ENCODE results near the gene LRBA.

LRBA gene

DNA sequence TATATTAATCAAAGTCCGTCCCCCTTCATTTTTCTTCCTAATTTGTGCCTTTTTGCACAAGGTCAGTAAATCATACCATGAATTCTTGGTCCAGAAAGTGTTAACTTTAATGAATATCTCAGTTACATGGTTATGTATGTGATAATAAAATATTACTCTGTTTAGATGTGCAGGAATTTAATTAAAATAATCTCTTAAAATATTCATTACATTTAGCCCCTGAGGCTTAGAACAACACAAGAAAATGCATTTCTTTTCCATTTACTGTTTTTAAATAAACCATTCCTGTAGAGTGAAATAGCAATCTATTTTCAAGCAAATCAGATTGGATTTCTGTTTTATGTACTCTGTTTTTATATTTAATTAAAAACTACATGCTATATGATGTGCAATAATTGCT is 415.5 kb downstream of the LRBA start:
- DNase-seq (ENCODE audit: low read depth): no peak
- H3K4me3 ChIP-seq (ENCODE audit: low read length): no peak overlapping the region
- TF ChIP-seq, protein P1, sequence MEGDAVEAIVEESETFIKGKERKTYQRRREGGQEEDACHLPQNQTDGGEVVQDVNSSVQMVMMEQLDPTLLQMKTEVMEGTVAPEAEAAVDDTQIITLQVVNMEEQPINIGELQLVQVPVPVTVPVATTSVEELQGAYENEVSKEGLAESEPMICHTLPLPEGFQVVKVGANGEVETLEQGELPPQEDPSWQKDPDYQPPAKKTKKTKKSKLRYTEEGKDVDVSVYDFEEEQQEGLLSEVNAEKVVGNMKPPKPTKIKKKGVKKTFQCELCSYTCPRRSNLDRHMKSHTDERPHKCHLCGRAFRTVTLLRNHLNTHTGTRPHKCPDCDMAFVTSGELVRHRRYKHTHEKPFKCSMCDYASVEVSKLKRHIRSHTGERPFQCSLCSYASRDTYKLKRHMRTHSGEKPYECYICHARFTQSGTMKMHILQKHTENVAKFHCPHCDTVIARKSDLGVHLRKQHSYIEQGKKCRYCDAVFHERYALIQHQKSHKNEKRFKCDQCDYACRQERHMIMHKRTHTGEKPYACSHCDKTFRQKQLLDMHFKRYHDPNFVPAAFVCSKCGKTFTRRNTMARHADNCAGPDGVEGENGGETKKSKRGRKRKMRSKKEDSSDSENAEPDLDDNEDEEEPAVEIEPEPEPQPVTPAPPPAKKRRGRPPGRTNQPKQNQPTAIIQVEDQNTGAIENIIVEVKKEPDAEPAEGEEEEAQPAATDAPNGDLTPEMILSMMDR (conservative IDR thresholded peaks at IDR 0.05; ENCODE audit: low read length): no peak

DNA sequence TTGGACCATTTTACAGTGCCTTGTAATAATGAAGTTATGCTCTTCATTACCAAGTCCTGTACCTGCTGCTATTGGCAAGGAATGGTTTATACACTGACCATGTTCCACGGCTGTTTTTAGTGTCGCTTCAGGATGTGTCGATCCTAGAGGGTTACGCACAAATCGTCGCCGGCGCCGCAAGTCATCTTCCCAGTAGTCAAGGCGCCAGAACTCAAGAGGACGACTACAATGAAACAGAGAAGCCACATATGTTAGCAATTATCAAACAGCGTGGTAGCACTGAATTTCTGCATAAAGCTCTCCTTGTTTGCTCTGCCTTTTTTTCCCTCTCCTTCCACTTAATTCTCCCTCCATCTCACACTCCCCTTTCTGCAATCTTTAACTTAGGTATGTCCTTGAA is 416.2 kb downstream of the LRBA start:
- TF ChIP-seq, protein P1 (conservative IDR thresholded peaks at IDR 0.05; ENCODE audit: low read length): no peak
- no peak for DNase-seq (ENCODE audit: low read depth)
- no peak overlapping the region for H3K4me3 ChIP-seq (ENCODE audit: low read length)

DNA sequence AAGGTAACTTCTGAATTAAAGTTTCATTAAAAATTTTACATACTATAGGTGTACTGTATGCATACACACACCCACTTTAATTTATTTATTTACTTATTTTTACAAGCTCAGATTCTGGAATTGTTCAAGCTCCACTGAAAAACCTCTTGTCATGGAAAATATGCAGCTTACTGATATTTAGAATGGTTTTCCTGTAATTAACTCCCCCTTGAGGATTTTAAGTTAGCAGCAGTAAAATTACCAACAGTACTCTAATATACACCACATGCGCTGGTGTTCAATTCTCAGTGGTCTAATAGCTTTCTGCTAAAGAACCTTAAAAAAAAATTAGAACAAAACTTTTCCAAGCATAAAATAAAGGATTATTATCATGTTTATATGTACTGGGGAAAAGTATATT is 421.1 kb downstream of the LRBA start:
- peak; percentile 35 for DNase-seq (ENCODE audit: low read depth)
- TF ChIP-seq, protein P1 (conservative IDR thresholded peaks at IDR 0.05; ENCODE audit: low read length): peak; percentile 56
- H3K4me3 ChIP-seq (ENCODE audit: low read length): no peak overlapping the region

DNA sequence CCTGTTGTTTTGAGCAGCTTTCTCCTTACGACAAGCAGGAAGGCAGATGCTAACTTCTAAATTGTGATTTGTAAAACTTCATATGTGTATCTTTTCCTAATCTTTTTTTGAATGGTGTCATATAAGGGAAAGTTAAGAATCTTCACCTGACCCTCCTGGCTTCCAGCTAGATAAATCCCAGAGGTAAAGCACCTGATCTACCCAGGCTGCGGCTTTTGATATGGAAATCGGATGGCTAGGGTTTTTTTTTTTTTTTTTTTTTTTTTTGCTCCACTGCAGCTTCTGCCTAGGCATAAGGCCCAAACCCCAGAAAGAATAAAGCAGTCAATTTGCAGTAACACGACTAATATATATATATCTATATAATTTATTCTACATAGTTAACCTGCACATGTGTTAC is 423.2 kb downstream of the LRBA start:
- TF ChIP-seq, protein P1 (conservative IDR thresholded peaks at IDR 0.05; ENCODE audit: low read length): no peak
- no peak overlapping the region for H3K4me3 ChIP-seq (ENCODE audit: low read length)
- DNase-seq (ENCODE audit: low read depth): no peak

DNA sequence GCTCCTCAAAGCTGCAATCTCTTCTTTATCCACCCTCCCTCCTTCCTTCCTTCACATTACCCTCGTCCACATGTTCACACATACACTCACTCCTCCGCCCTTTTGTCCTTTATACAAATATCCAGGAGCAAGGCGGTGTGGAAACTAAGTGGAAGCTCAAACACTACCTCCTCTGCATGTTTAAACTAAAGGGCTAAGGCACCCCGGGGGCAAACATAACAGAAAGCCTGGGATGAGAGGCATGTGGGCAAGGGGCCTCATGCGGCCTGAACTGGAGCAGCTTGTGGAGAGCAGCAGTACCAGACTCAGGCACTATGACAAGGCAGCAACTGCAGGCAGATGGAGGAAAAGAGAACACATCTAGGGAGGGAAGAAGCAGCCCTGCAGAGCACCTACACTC is 423.7 kb downstream of the LRBA start:
- TF ChIP-seq, protein P1 (conservative IDR thresholded peaks at IDR 0.05; ENCODE audit: low read length): no peak
- H3K4me3 ChIP-seq (ENCODE audit: low read length): no peak overlapping the region
- DNase-seq (ENCODE audit: low read depth): no peak

DNA sequence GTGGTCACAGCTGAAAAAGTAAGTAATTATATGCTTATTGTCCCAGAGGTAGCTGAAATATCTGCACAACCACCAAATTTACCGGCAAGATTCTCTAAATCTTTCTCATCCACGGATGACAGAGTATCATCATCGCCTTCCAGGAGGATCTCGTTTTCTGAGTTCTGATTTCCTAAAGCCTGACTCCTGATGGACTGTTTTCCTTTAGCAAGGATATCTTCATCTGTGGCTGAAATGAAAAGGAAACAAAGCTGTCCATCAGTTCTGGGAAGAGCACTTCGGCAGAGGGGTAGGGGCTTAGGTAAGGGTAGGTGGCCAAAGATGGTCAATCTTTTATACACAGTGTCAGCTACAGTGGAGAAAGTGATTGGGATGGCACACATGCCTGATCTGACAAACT is 424.5 kb downstream of the LRBA start:
- TF ChIP-seq, protein P1 (conservative IDR thresholded peaks at IDR 0.05; ENCODE audit: low read length): no peak
- H3K4me3 ChIP-seq (ENCODE audit: low read length): no peak overlapping the region
- no peak for DNase-seq (ENCODE audit: low read depth)

DNA sequence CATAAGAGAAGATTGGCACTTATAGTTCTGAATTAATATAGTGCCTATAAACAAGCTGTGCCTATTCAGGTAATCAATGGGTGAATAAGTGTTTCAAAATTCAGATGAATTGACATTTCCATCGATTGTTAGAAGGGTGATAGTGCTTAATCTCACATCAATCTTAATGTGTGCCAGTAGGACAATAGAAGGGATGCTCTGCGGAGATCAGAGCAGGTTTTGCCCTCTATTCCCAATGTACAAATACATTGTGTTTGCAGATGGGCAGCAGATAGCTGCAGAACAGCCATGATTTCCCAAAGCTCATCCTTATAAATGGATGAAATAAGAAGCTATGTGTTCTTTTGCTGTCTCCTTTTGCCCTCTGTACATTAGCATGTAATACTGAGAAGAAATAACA is 425.9 kb downstream of the LRBA start:
- TF ChIP-seq, protein P1 (conservative IDR thresholded peaks at IDR 0.05; ENCODE audit: low read length): no peak
- no peak for DNase-seq (ENCODE audit: low read depth)

More for the DNA sequence above, 425.9 kb downstream of the LRBA start:
- H3K4me3 ChIP-seq (ENCODE audit: low read length): no peak overlapping the region
